NCI-H2196 (cell line): ENCODE data around the gene DDX28.
A peak's percentile ranks its signal among the peaks of the same experiment; 100 is the strongest.
"Not testable (repeated sequence)": the region's sequence is repeated elsewhere in the genome, so short reads cannot be mapped to it uniquely, and the experiment has no call there.

Experiments
- DNase-seq: peaks from one replicate; lab custom pipeline; 2025; ENCODE audit not compliant: unreplicated experiment; lab: John Stamatoyannopoulos, UW

Gene DDX28

DNA sequence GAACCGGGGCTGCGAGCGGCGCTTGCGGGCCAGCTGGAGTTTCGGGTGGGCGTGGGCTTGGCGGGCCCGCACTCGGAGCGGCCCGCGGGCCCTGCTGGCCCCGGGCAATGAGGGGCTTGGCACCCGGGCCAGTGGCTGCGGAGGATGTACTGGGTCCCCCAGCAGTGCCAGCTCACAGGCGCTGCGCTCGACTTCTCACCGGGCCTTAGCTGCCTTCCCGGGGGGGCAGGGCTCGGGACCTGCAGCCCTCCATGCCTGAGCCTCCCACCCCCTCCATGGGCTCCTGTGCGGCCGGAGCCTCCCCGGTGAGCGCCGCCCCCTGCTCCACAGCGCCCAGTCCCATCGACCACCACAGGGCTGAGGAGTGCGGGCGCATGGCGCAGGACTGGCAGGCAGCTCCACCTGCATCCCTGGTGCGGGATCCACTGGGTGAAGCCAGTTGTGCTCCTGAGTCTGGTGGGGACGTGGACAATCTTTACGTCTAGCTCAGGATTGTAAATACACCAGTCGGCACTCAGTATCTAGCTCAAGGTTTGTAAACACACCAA is 24.7 kb downstream of the DDX28 start:
- not testable (repeated sequence) for DNase-seq

DNA sequence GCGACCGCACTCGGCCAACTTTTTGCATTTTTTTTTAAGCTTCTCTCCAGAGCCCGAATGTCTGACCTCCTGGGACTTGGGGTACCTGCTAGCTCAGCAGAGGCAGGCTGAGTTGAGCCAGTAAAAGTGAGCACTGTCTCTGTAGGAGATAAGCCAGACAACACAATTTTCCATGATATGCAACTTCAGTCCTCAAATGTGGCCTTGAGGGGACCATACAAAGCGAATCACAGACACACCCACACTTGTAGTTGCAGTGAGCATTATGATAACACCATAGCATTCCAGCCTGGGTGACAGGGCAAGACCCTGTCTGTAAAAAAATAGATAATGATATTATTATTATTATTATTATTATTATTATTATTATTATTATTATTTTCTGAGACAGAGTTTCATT is 26.4 kb downstream of the DDX28 start:
- no peak for DNase-seq

DNA sequence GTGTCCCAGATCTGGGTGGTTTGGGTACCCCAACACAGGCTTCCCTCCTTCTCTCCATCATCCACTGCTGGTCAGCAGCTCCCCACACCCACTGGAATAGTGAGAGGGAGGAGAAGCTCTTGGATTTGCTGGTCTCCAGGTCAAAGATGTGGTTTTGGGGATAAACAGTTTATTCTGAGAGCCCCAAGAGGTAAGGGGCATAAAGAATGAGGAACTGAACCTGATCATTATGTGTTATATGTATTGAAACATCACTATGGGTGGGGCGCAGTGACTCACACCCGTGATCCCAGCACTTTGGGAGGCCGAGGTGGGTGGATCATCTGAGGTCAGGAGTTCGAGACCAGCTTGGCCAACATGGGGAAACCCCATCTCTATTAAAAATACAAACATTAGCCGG is 27.6 kb downstream of the DDX28 start:
- DNase-seq: no peak

DNA sequence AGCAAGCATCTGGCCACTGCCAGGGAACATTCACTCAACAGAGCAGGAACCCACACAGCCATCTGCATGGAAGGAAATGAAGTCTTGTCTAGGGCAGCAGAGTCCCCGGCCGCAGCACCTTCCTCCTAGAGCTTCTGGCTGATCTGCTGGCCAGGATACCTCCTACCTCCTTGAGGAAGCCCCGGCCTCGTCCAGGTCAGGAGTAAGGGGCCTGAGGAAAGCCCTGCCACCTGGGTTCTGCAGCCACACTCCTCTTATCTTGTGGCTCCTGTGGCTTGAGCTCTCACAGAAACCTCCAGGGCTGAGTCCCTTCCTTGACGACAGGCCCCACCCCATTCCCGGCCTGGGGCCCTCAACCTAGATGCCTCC is 29.0 kb downstream of the DDX28 start:
- DNase-seq: not testable (repeated sequence)

DNA sequence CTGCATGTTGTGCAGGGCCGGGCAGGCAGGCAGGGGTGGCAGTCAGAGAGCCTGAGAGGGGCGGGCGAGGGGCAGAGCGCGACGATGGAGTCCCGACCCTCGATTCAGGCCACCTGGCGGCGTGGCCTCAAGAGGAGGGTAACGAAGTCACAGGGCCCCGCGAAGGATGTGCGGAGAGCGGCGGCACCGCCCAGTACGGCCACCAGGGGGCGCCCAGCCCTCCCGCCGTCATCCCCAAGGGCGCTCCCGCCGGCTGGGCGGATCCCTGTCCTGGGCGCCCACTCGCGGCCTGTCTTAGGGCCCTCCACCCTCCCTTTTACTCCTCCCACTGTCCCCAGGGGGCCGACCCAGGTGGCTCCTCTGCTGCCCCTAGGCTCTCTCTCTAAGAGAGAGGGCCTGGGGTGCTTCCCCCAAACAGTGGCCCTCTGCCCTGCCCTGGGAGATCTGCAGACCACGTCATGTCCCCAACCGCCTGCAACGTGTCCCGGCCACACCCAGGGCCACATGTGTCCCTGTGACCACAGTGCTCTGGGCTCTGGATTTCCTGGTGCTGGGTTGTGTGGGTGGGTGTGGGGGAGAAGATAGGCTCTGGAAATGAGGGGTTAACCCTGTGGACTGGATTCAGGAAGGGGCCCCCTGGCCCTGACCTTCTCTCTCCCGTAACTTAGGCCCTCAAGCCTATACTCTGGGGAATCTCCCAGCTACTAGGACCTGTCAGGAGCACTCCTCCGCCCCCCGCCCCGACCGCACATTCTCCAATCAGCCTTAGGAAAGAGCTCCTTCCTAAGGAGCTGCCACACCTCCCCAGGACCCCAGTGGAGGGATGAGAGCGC is 29.6 kb downstream of the DDX28 start:
- DNase-seq: peak; percentile 56

DNA sequence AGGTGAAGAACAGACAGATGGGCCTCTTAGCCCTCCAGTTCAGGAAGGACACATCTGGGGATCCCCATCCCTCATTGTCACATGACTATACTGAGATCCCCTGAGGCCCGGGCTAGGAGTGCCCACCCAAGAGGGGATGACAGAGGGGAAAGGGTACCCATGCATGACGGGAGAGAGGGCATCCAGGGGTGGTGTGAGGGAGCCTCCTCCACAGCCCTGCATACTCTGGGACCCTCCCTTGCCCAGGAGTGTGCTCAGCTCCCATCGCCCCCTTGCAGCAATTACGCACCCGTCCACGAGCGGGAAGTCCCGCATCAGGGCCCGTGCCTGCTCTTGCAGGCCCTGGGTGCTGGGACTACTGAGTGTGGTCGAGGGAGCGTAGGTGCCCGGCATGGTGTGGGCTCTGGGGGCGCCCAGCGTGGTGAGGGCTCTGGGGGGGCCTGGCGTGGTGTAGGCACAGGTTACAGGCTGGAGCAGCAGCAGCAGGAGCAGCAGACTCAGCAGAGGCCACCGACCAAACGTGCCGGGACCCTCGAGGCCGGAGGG is 30.3 kb downstream of the DDX28 start:
- DNase-seq: no peak

DNA sequence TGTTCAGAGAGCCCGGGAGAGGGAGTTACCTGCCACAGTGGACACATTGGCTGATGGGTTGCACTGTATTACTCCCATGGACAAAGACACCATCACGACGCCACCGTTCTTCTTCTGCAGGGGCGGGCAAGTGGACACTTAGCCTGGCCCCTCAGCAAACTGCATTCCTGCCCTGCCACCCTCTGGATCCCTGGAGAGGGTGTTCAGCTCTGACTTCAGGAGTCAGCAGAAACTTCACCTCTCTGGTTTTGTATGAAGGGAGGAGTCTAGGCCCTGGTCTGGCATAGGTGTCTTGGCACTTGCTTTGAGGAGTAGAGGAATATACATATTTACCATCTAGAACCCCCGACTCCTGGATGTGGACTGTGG is 33.0 kb downstream of the DDX28 start:
- no peak for DNase-seq

DNA sequence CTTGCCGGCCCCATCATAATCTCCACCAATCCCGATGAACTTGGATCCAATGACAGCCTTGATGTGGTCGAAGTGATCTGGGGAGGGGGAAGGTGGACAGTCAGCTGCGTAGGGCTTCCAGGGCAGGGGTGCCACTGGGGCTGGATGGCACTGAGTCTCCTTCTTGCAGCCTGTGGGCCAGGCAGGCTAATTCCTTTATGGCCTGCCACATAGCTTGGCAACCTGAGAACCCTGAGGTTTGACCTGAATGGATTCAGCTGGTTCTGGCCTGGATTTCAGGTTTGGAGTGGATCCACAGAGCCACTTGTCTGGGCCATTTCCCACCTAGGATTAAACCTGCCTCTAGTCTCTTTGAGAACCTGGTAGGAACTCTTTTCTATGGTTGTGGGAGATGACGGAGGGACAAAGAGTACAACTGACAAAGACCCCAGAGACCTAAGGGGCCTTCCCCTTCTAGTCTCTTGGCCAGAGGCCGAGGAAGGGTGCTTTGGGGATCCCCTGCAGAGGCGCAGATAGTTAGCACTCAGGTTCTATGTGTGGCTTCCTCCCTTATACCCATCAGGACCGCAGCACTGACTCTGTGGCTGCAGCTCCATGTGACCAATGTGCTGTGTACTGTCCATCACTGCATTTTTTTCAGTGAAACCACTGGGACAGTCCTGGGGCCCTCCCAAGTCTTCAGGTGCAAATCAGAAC is 33.6 kb downstream of the DDX28 start:
- DNase-seq: no peak

DNA sequence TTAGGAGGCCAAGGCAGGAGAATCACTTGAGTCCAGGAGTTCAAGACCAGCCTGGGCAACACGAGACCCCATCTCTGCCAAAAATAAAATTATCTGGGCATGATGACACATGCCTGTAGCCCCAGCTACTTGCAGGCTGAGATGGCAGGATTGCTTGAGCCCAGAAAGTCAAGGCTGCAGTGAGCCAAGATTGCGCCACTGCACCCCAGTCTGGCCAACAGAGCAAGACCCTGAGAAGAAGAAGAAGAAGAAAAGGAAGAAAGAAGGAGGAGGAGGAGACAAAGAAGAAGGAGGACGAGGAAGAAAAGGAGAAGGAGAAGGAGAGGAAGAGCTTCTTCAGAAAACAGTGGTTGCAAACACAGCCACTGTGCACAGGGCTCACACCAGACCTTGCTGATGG is 34.4 kb downstream of the DDX28 start:
- DNase-seq: no peak

DNA sequence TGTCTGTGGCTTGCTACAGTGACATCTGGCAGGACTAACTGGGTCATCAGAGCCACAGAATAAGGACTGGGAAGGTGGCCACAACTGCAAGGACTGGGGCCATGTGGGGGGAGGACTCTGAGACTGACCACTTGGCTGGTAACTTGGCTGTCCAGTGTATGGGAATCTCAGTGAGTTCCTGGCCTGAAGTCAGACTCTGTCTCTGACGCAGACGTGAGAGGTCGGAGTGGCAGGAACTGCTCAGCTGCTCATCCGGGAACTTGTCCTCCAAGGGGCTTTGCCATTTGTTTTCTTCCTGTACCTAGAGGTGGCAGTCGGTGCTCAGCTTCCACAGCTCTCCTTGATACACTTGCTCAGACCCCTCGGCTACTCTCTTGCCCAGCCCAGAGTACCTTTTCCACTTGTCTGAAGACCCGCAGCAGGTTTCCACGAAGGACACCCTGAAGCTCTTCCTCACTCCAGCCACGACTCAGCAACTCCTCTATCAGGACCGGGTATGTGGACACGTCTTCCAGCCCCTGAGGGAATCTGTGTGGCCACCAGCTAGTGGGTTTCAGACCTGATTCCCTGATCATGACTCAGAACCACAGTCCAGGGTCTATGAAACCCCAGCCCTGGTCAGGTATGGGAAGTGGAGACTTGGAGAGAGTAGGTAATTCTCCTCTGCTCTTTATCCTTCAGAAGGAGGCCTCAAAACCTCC is 35.4 kb downstream of the DDX28 start:
- no peak for DNase-seq

DNA sequence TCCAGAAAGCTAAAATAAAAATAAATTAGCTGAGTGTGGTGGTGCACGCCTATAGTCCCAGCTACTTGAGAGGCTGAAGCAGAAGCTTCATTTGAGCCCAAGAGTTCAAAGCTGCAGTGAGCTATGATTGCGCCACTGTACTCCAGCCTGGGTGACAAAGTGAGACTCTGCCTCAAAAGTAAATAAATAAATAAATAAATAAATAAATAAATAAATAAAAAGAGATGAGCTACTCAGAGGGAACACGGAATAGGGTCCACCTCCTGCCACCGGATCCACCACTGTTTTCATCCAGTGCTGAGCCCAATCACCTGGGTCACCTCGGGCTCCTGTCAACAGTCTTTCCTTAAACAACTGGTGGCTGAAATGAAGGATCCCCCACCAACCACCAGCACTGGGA is 36.1 kb downstream of the DDX28 start:
- DNase-seq: no peak

DNA sequence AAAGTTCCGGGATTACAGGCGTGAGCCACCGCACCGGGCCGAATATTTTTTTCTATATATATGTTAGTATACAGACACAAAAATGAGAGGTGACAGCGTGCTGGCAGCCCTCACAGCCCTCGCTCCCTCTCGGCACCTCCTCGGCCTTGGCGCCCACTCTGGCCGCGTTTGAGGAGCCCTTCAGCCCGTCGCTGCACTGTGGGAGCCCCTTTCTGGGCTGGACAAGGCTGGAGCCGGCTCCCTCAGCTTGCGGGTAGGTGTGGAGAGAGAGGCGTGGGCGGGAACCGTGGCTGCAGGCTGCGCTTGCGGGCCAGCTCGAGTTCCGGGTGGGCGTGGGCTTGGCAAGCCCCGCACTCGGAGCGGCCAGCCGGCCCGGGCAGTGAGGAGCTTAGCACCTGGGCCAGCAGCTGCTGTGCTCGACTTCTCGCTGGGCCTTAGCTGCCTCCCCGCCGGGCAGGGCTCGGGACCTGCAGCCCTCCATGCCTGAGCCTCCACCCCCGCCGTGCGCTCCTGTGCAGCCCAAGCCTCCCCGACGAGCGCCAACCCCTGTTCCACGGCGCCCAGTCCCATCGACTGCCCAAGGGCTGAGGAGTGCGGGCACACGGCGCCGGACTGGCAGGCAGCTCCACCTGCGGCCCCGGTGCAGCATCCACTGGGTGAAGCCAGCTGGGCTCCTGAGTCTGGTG is 40.9 kb downstream of the DDX28 start:
- no peak for DNase-seq

DNA sequence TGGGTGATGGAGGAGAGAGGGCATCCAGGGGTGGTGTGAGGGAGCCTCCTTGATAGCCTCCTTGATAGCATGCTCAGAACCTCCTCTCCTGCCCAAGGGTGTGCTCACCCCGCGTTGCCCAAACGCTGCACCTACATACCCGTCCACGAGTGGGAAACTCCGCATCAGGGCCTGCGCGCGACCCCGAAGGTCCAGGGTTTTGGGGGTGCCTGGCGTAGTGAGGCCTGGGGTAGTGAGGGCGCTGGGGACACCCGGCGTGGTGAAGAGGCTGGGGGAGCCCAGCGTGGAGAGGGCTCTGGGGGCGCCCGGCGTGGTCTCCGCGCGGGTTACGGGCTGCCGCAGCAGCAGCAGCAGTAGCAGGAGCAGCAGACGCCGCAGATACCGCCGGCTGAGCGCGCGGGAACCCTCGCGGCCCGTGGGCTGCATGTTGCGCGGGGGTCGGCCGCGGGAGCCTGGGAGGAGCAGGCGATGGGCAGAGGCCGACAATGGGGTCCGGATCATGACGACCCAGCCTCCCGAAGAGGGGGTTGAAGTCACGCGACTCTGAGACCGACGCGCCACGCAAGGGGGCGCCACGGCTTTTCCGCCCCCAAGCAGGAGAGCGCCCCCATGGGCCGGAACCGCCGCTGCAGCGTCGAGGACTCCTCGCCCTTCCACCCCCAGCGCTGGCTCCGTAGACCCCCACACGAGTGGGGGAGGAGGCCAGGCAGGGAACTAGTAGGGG is 42.9 kb downstream of the DDX28 start, which contains the start of gene DPEP3:
Gene DPEP3, minus strand, starts transcription at position 545 of the 724 bp plus-strand sequence. Its CDS starts 119 bp downstream, at position 426.
- no peak for DNase-seq

DNA sequence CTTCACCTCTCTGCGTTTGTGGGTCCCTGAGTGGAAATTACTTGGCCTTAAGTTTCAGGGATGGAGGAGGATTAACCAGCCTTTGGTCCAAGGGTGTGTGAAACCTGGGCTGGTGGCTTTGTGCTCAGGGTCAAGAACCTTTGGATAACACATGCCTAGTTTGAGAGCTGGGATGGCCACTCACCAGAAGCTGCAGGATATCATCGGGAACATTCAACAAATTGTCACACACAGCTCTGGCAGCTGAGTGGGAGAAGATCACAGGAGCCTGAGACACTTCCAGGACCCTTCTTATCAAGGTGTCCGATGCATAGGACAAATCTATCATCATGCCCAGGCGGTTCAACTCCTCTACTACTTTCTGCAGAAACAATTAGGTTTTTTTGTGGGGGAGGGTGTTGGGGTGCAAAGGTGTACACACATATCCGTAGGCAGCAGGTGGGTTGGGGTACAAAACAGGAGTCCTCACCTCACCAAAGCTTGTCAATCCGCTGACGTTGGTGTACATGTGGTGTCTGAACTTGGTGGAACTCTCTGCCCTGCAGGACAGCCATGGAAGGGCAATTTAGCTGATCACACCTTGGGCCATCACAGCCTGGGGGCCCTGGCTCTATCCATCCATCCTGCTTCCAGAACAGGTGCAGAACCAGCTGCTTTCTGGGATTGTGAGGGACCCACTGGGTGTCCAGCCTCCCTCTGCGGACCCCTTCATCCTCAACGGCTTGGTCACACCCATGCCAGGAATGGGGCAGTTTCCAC is 45.4 kb downstream of the DDX28 start:
- no peak for DNase-seq

DNA sequence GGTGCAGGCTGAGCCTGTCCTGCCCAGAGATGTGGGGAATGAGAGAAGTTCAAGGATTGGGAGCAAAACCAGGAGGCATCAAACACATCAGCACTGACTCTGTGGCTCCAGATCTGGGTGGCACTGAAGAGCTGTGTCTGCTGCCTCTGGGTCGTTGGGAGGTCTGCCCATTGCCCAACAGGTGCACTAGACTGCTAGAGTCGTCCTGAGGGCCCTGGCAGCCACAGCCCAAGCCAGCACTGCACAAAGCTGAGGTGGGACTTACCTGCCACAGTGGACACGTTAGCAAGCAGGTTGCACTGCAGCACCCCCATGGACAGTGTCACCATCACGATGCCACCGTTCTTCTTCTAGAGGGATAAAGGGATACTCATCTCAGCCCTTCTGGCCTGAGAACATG is 46.0 kb downstream of the DDX28 start:
- DNase-seq: no peak

DNA sequence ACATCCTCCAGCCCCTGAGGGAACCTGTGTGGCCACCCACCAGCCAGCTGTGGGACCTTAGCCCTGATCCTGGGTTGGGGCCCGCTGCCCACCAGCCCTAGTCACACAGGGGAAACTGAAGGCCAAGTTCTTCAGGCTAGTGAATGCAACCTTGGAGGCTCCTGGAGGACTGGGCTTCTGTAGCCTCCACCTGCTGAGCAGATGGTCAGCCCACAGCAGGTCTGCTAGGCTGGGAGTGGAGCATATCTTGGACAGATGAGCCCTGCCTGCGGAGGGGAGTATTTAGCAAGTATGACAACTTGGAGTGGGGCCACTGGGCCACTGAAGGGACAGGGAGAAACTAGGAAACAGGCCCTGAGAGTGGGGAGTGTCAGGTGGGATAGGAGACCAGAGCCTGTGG is 46.8 kb downstream of the DDX28 start:
- DNase-seq: no peak

DNA sequence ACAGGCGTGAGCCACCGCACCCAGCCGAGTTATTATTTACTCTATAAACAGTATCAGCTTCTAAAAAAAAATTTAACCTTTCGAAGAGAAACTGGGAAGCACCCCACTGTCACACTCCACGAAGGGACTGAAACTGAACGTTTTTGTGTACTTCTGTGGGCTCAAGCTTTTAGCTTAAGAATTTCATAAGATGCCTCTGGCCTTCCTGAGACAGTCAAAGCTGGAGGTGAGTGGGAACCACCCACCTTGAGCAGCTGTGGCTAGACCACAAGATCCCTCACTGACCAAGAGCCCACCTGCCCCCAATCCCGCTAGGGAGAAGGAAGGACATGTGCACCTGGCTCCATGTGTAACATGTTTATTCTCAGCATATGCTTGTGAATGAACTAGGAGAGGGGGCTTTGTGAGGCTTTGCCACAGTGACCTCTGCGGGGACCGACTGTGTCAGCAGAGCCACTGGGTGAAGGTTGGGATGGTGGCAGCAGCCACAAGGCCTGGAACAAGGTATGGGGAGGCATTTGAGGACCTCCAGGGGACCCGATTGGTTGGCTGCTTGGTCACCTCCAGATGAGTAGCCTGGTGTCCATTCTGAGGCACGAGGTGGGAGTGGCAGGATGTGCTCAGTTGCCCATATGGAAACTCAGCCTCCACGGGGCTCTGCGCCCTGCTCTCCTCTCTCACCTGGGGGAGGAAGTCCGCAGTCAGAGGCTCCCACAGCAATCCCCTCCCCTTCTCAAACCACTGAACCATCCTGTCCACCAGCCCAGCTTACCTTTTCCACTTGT is 47.5 kb downstream of the DDX28 start:
- no peak for DNase-seq

DNA sequence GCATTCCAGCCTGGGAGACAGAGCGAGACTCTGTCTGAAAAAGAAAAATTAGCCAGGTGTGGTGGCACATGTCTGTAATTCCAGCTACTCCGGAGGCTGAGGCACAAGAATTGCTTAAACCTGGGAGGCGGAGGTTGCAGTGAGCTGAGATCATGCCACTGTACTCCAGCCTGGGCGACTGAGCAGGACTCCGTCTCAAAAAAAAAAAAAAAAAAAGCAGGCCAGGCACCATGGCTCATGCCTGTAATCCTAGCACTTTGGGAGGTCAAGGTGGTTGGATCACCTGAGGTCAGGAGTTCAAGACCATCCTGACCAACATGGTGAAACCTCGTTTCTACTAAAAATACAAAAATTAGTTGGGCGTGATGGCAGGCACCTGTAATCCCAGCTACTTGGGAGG is 50.7 kb downstream of the DDX28 start:
- not testable (repeated sequence) for DNase-seq

DNA sequence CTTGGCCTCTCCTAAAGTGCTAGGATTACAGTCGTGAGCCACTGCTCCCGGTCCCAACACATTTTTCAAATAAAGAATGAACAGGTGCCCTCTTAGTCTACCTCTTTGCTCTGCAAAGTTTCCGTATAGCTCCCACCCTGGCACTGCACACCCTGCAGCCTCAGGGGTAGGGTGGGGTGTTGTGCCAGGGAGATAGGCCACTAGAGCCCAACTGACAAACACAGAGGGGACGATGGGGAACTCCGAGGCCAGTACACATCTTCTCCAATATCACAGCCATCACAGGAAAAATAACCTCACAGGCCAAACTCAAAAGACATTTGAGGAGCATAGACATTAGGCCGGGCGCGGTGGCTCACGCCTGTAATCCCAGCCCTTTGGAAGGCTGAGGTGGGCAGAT is 51.9 kb downstream of the DDX28 start:
- no peak for DNase-seq
